T-cell (primary cell): ENCODE data around the gene PARP2. TPM values are rescaled to one million over a fixed set of nuclear protein-coding genes. Genes with fewer than 3 reads are reported as not detected.

Experiments used
- total RNA-seq, 35 experiments: library from RNA in 6 of 35; stranded (reverse) in 6 of 35; fragments of 120-200 nt in 1 of 35; gene quantifications; one replicate each; pipeline versions ENCODE4 v1.2.1 to v1.2.4 and lab custom pipeline; 2013 to 2026

Gene PARP2
- total RNA-seq, 5 donors from 2014 or later (not counting 1 experiment from before 2014, with no cell fraction given), result 14.6 to 21.8 (median 15.8) TPM

Other genes starting within 250 kb of the PARP2 start
- gene OR4K17, start 232.9 kb upstream of the PARP2 start, total RNA-seq, result not detected
- not detected for gene OR4N5, start 204.8 kb upstream of the PARP2 start, total RNA-seq
- not detected for gene OR11G2, start 152.7 kb upstream of the PARP2 start, total RNA-seq
- gene OR11H6, start 119.9 kb upstream of the PARP2 start, total RNA-seq, result not detected
- not detected for gene OR11H7, start 114.7 kb upstream of the PARP2 start, total RNA-seq
- gene OR11H4, start 104.3 kb upstream of the PARP2 start, total RNA-seq, result not detected
- 10 to 100 TPM; 17.4 to 24.7 (median 20.1) TPM for gene TTC5, start 37.7 kb upstream of the PARP2 start, total RNA-seq
- gene CCNB1IP1, start 10.4 kb upstream of the PARP2 start, total RNA-seq, result 10 to 100 TPM; 20.6 to 25.5 (median 23.0) TPM
- gene TEP1, start 69.9 kb downstream of the PARP2 start, total RNA-seq, result 10 to 100 TPM; 38.5 to 71.5 (median 65.5) TPM
- gene KLHL33, start 92.5 kb downstream of the PARP2 start, total RNA-seq, result under 1 TPM; 0.07 to 0.65 (median 0.22) TPM
- 10 to 100 TPM; 56.4 to 80.2 (median 61.5) TPM for gene OSGEP, start 111.2 kb downstream of the PARP2 start, total RNA-seq
- gene APEX1, start 111.6 kb downstream of the PARP2 start, total RNA-seq, result 100 to 1,000 TPM in 4 of 5 donors, 10 to 100 TPM in 1; 92.9 to 142 (median 120) TPM
- 10 to 100 TPM; 54.2 to 72.8 (median 57.5) TPM for gene PIP4P1, start 117.8 kb downstream of the PARP2 start, total RNA-seq
- 10 to 100 TPM; 47.7 to 86.2 (median 77.9) TPM for gene PNP, start 125.8 kb downstream of the PARP2 start, total RNA-seq
- 1 to 10 TPM in 2 of 5 donors, under 1 TPM in 3; 0.36 to 1.2 (median 0.66) TPM for gene RNASE10, start 161.9 kb downstream of the PARP2 start, total RNA-seq
- gene RNASE9, start 217.4 kb downstream of the PARP2 start, total RNA-seq, result not detected
- gene RNASE11, start 244.4 kb downstream of the PARP2 start, total RNA-seq, result not detected
- not detected for gene RNASE12, start 247.7 kb downstream of the PARP2 start, total RNA-seq